Measurements from ENCODE around the gene GOLGA5.
"Not testable (repeated sequence)": the region's sequence is repeated elsewhere in the genome, so short reads cannot be mapped to it uniquely, and the experiment has no call there.

GOLGA5 gene

DNA sequence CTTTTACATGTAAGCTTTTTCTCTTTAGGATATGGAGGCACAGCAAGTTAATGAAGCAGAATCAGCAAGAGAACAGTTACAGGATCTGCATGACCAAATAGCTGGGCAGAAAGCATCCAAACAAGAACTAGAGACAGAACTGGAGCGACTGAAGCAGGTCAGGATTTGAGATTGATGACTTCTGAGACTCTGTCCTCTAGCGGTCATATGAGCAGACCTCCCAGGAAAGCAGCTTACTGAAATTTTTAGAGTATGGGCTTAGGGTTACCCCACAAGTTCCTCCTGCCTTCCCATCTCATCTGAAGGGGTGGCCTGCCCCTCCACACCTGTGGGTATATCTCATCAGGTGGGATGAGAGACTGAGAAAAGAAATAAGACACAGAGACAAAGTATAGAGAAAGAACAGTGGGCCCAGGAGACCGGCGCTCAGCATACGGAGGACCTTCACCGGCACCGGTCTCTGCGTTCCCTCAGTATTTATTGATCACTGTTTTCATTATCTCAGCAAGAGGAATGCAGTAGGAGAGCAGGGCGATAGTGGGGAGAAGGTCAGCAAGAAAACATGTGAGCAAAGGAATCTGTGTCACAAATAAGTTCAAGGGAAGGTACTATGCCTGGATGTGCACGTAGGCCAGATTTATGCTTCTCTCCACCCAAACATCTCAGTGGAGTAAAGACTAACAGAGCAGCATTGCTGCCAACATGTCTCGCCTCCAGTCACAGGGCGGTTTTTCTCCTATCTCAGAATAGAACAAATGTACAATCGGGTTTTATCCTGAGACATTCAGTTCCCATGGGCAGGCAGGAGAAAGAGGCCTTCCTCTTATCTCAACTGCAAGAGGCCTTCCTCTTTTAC lies 25.8 kb downstream of the GOLGA5 start:
- DNase-seq = not testable (repeated sequence)

DNA sequence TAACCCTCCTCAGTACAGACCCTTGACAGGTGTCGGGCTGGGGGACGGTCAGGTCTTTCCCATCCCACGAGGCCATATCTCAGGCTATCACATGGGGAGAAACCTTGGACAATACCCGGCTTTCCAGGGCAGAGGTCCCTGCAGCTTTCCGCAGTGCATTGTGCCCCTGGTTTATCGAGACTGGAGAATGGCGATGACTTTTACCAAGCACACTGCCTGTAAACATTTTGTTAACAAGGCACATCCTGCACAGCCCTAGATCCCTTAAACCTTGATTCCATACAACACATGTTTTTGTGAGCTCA lies 26.4 kb downstream of the GOLGA5 start:
- not testable (repeated sequence) for DNase-seq

DNA sequence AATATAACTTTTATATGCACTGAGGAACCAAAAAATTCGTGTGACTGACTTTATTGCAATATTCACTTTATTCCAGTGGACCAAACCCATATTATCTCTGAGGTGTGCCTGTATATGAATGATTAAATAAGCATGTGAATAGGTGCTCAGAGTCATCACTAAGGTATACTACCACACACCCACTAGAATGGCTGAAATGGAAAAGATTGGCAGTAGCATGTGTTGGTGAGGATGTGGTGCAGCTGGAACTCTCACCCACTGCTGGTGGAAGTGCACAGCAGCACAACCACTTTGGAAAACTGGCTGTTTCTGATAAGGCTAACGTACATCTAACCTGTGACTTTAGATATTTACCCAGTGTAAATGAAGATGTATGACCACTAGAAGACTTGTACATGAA lies 36.8 kb downstream of the GOLGA5 start:
- DNase-seq = no peak

DNA sequence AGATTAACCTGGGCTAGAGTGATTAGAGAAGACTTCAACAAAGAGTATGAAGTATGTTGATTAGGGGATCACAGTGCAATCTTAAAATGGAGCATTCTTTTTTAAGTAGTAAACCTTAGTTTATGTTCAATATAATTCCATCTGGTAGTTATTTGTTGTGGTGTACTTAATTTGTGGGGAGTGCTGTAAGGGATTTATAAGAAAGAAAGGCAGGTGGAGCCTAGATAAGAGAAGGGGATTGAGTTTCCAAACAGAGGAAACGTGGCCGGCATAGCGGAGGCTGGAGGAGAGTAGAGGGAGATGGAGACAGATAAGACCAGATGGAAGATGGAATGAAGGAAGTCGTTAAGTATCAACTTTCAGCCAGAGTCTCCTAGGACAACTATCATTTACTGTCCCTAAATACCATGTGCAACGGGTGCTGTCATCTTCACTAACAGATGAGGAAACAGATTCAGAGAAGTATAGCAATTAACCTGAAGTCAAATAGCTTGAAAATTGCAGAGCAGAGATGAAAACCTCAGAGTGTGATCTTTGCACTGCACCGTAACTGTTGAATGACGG lies 38.1 kb downstream of the GOLGA5 start:
- no peak for DNase-seq

DNA sequence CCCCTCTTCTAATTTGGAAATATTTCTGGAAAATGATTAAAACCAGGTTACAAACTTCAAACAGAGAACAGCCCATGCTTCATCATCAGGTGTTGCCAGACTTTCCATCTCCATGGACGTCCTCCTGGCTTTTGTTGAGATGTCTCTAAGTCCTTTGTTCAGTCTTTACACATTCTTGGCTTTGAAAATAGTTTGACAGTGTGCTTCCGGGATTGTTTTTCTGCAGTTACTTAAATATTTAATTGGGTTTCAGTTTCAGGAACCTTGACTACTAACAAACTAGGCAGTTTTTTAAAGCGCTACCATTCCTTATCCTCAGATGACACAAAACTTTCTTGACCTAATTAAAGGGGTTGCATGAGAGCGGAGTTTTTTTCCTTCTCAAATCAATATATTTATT lies 47.8 kb downstream of the GOLGA5 start:
- no peak for DNase-seq

DNA sequence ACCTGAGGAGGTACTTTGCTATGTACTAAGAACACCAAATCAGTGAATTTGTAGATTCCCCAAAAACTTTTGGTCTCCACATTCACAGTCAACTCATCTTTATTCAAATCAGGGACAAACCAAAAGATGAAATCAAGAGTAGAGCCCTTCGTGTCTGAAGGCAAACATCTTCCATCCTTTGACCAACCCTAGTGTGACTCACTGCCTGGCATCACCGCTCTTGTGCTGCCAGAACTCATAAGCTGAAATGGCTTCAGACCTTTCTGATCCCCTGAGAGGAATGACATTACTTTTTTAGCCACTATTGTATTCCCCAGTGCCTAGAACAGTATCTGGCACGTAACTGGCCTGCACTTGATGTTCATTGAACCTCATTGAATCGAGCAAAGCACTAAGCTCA lies 50.1 kb downstream of the GOLGA5 start:
- no peak for DNase-seq

DNA sequence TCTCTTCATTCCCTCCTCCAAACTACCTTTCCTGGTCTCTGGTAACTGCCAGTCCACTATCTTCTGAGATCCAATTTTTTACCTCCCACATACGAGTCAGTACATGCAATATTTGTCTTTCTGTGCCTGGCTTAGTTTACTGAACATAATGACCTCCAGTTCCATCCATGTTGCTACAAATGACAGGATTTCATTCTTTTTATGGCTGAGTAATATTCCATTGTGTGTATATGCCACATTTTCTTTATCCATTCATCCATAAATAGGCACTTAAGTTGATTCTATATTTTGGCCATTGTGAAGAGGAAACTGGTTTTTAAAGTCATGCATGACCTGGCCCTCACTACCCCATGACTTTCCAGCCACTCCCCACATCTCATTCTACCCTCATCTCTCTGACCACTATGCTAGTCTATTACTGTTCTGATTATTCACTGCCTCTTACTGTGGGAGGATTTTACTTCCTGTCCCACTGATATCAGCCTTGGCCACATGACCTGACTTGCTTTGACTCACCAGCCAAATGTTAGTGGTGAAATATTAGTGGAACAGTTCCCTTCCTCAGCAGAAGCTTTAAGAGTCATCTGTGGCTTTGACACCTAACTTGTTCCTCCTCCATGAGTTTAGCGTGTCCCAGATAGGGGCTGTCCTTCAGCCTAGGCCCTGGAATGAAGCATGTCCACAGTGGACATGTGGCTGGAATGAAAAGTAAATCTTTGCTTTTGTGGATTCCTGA lies 52.2 kb downstream of the GOLGA5 start:
- no peak for DNase-seq

DNA sequence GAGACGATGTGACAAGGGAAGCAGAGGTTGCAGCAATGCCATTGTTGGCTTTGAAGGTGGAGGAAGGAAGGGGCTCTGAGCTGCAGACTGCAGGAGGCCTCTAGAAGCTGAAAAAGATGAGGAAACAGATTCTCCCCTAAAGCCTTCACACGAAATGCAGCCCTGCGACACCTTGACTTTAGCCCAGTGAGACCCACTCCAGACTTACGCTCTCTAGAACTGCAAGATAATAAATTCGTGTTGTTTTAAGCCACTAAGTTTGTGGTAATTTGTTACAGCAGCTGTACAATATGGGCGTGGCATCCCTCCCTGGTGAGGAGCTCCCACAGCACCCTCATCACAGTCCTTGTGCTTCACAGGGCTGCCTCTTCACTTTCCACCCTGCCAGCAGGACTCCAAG lies 53.2 kb downstream of the GOLGA5 start:
- no peak for DNase-seq

DNA sequence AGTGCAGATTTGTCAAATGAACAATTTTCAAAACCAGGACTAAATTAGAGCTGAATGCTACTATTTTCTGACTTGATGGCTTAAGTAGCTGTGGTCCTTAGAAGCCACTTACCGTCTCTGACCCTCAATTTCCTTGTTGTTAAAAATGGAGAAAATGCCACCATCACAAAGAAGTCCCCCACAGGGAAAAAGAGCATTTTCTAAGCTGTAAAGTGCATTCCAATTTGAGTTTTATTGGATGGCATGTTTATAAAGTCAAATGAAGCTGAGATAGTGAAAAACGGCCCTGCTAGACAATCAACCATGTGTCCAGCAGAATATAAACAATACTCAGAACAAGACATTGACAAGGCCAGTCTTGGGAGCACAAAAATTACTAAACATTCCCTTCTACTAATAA lies 53.6 kb downstream of the GOLGA5 start:
- no peak for DNase-seq

DNA sequence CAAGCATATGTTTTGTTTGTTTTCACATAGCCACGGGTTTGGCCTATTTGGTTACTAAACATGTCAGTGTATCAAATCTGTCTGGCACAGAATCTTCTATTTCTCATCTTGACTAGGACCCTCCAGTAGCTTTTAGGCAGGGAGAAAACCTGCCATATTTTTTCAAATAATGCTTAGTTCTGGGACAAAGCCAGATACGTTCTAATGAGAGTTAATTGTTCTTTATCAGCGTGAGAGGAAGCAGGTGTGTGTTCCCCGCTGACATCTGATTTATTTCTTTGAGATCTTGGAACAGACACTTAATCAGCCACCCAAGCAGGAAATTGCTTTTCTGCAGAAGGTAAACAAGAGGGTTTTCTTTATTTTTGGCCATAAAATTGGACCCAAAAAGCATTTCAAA lies 54.8 kb downstream of the GOLGA5 start:
- DNase-seq = no peak

DNA sequence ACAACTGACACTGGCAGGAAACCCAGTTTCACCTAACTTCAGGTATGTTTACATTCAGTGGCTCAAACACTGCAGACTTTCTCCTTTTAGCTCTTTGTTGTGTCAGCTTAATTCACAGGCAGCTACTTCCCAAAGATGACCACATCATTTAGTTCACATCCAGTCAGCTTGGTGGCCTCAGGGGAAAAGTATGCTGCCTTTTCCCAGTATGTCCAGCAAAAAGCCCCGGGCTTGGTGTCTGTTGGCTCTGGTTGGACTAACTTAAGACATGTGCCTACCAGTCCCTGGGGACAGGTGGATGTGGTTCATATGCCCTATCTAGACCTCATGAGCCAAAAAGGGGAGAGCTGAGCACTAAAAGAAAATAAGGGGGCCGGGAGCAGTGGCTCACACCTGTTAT lies 56.4 kb downstream of the GOLGA5 start:
- DNase-seq = no peak

DNA sequence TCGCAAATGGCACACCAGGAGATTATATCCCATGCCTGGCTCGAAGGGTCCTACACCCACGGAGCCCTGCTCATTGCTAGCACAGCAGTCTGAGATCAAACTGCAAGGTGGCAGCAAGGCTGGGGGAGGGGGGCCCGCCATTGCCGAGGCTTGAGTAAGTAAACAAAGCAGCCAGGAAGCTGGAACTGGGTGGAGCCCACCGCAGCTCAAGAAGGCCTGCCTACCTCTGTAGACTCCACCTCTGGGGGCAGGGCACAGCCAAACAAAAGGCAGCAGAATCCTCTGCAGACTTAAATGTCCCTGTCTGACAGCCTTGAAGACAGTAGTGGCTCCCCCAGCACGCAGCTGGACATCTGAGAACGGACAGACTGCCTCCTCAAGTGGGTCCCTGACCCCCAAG lies 59.0 kb downstream of the GOLGA5 start:
- not testable (repeated sequence) for DNase-seq

DNA sequence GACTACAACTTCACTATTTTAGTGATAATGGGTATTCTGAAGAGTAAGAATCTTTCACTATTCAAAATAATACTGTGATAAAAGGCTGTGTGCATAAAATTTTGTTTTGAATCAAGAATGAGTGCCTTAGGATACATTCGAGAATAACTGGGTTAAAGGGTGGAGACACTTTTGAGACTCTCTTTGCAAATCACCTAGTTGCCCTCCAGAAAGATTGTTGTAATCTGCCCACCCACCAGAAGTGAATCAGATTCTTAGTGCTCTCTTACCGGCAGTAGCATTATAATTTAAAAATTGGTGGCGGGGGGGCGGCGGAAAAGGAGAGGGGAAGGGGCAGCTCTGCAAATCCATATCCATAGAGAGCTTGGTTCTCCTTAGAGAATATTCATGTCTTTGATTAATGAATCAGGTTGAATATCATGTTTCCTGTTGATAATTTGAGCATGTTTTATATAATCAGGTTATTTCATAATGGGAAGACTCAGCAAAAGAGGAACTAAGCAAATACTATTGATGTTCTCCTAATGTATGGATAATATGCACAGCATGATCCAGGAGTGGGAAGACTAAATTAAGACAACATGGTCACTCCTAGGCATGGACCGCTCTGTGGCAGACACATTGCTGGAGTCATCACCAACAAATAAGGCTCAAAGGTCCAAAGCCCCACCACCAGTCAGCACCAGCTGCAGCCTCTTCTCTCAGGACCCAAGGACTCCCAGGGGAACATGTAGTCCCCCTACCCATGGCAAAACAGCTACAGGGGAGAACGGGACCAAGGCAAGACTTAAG lies 66.1 kb downstream of the GOLGA5 start:
- DNase-seq = no peak

DNA sequence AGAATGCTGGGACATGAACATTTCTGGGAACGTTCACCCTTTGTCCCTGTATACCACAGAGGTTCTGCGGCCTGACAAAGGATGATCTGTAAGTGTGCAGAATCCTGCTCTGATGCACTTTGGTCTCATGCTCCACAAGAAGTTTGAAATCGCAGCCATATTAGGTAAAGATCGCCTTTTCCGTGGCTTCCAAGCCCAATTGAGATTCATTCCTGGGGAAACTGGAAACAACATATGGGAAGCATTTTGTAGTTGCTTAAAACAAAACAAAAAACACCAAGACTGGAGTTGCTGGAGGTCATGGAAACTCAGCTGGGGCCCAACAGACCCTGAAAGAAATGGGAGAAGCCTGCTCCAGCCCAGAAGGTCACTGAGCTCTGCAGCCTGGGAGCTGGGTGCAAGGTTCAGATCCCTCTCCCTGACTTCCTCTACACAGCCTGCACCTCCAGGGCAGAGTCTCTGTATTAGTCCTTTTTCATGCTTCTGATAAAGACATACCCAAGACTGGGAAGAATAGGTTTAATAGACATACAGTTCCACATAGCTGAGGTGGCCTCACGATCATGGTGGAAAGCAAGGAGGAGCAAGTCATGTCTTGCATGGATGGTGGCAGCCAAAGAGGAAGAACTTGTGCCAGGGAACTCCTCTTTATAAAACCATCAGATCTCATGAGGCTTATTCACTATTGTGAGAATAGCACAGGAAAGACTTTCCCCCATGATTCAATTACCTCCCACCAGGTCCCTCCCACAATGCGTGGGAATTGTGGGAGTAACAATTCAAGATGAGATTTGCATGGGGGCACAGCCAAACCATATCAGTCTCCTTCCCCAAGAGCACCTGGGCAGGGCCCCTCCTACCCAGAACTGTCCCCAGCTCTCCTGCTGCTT lies 68.0 kb downstream of the GOLGA5 start:
- no peak for DNase-seq

DNA sequence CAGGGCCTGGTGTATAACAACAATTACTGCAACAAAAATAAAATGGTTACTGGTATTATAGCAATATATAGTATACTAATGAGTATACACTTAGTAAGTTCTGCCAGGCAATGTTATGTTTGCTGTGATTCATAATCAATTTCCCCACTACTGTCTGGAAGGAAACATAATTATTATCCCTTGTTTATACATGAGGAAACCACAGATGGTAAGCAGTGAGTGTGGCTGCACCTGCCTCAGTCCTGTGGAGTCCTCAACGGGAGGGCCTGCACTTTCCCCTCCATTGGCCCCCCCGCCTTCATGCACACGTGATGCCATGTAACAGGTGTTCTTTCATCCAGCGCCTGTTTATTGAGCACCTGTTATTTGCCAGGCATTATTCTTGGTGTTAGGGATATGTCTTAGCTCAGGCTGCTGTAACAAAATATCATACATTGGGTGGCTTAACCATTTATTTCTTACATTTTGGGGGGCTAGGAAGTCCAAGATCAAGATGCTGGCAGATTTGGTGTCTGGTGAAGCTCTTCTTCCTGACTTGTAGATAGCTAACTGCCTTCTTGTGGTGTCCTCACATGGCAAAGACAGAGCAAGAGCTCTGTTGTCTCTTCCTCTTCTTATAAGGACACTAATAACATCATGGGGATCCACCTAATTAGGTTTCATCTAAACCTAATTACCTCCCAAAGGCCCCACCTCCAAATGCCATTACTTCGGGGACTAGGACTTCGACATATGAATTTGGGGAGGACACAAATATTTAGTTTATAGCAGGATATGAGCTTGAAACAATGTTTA lies 69.4 kb downstream of the GOLGA5 start:
- no peak for DNase-seq

DNA sequence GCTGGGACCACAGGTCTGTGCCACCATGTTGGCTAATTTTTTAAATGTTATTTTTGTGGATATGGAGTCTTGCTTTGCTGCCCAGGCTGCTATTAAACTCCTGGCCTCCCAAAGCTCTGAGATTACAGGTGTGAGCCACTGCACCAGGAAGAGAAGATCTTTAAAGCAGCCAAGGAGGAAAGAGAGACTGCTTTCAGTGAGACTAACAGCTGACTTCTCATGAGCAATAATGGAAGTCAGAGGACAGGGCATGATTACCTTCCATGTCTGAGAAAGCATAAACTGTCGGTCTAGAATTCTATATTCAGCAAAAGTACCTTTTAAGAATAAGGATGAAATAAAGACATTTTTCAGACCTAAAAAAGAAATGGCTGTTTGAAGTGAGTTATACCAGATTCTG lies 71.6 kb downstream of the GOLGA5 start:
- no peak for DNase-seq

DNA sequence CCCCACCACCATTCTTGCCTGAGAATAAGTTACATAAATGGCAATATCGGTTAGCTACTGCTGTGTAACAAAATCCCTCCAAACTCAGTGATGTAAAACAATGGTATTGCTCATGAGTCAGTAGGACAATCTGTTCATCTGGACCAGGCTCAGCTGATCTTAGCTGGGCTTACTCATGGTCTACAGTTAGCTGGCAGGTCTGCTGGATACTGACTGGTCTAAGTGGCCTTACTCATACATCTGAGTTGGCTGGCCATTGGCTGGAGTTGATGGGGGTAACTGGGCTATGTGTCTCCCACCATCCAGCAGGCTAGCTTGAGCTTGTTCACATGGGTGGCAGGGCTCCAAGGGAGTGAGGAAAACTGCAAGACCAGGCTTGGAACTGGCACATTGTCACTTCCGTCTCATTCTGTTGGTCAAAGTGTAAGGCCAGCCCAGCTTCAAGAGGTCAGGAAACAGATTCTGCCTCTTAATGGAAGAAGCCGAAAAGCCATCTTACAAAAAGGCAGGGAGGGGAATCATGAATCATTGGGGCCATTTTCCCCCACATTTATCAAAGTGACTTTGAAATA lies 72.2 kb downstream of the GOLGA5 start:
- DNase-seq = no peak

DNA sequence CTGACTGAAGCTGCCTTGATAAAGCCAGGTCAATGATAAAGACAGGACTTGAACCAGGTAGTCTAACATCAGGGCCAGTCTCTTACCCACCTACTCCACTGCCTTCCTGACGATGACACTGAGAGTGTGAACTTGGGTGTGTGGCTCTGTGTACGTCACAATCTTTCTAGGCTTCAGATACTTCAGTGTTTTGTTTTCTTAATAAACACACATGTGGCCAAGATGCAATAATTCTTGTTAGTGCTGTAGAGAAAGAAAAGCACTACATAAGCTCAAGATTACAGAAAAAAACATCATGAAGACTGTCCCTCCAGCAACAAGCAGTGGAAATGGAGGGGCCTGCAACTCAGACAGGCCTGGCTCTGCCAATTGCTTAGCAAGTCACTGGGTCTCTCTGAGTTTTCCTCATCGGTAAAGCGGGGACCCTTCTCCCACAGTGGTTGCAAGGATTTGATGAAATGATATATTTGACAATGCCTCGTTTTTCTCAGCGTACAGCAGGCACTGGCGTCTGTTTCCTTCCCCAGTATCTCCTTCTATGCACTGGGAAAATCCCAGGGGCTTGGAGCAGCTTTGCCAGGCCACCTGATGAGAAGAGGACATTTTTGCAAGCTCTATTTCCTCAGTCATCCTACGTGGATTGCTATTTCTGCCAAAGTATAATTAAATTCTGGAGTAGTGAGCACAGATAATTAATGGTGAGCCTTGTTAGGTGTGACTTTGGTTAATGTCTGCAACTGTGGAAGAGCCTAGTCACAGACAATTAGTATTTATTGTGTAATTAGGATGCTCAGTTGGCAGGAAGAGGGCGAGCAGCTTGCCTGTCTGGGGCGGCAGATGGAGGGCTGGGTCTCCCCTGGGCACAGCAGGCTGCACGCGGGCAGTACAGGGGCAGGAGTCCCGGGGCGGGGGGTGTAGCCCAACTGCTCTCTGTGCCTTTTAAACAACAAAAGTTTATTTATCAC lies 73.1 kb downstream of the GOLGA5 start:
- no peak for DNase-seq
